ENCODE data around the gene AOC2. TPM values are rescaled to one million over a fixed set of nuclear protein-coding genes. Genes with fewer than 3 reads are reported as not detected.
"Not testable (repeated sequence)": the region's sequence is repeated elsewhere in the genome, so short reads cannot be mapped to it uniquely, and the experiment has no call there.

AOC2 gene
- total RNA-seq, 3 donors from 2014 or later: 0.92 to 2.1 (median 0.96) TPM

DNA sequence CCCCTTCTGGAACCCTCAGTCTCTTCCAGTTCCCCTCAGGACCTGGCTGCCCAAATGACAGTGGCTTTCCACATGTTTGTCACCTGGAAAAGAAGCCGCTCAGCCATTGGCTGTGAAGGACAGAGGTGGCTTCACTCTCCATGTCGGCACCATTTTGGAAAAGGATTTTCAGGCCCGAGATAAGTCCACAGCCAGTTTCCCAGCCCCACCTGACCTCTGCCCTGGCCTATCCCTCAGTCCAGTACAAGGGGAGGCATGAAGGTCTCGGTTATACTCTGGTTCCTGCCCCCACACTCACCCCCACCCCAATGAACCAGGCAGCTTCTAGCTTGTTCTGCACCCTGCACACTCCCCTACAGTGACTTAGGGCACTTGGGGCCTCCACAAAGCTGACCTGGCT, 21.8 kb downstream of the AOC2 start:
- TF ChIP-seq, protein P1, sequence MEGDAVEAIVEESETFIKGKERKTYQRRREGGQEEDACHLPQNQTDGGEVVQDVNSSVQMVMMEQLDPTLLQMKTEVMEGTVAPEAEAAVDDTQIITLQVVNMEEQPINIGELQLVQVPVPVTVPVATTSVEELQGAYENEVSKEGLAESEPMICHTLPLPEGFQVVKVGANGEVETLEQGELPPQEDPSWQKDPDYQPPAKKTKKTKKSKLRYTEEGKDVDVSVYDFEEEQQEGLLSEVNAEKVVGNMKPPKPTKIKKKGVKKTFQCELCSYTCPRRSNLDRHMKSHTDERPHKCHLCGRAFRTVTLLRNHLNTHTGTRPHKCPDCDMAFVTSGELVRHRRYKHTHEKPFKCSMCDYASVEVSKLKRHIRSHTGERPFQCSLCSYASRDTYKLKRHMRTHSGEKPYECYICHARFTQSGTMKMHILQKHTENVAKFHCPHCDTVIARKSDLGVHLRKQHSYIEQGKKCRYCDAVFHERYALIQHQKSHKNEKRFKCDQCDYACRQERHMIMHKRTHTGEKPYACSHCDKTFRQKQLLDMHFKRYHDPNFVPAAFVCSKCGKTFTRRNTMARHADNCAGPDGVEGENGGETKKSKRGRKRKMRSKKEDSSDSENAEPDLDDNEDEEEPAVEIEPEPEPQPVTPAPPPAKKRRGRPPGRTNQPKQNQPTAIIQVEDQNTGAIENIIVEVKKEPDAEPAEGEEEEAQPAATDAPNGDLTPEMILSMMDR (IDR thresholded peaks at IDR 0.05): no peak
- Histone ChIP-seq H3K36me3 (ENCODE audit: low read depth) (no peaks in the 10 kb centered on the region), H3K4me3 (no peak overlapping the region), H3K4me1 (ENCODE audit: low read depth) (no peaks in the 10 kb centered on the region), H3K9me3 (peaks cover 7% of the 10 kb centered on the region)
- intact Hi-C loops (cut with DNase I, micrococcal nuclease): no loop called here
- DNase-seq: no peak
- no peak for ATAC-seq

- DNase-seq: no peak
These were observed 22.5 kb downstream of the AOC2 start for GRCh38 chr17:42866631-42867575.

DNA sequence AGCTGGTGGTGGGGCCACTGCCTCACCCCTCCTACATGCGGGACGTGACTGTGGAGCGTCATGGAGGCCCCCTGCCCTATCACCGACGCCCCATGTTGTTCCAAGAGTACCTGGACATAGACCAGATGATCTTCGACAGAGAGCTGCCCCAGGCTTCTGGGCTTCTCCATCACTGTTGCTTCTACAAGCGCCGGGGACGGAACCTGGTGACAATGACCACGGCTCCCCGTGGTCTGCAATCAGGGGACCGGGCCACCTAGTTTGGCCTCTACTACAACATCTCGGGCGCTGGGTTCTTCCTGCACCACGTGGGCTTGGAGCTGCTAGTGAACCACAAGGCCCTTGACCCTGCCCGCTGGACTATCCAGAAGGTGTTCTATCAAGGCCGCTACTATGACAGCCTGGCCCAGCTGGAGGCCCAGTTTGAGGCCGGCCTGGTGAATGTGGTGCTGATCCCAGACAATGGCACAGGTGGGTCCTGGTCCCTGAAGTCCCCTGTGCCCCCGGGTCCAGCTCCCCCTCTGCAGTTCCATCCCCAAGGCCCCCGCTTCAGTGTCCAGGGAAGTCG, 23.4 kb downstream of the AOC2 start:
- H3K36me3 ChIP-seq (ENCODE audit: low read depth); ATAC-seq; H3K9me3 ChIP-seq; intact Hi-C loops (cut with DNase I, micrococcal nuclease); H3K4me3 ChIP-seq; H3K4me1 ChIP-seq (ENCODE audit: low read depth); DNase-seq: not testable (repeated sequence)

More at GRCh38 chr17:42866631-42867575, 22.5 kb downstream of the AOC2 start:
- peak; percentile 47 for ATAC-seq
- Histone ChIP-seq H3K9me3 (peaks cover 7% of the 10 kb centered on the region), H3K4me1 (ENCODE audit: low read depth) (no peaks in the 10 kb centered on the region), H3K36me3 (ENCODE audit: low read depth) (no peaks in the 10 kb centered on the region), H3K4me3 (no peak overlapping the region)
- intact Hi-C loops (cut with DNase I, micrococcal nuclease): no loop called here
- TF ChIP-seq, protein P1 (IDR thresholded peaks at IDR 0.05): no peak

DNA sequence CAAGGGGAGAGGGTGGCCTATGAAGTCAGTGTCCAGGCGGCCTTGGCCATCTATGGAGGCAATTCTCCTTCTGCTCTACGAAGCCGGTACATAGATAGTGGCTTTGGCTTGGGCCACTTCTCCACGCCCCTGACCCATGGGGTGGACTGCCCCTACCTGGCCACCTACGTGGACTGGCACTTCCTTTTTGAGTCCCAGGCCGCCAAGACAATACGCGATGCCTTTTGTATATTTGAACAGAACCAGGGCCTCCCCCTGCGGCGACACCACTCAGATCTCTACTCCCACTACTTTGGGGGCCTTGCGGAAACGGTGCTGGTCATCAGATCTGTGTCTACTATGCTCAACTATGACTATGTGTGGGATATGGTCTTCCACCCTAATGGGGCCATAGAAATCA, 24.0 kb downstream of the AOC2 start:
- Histone ChIP-seq H3K36me3 (ENCODE audit: low read depth) (no peaks in the 10 kb centered on the region), H3K9me3 (peaks cover 7% of the 10 kb centered on the region), H3K4me1 (ENCODE audit: low read depth) (no peaks in the 10 kb centered on the region), H3K4me3 (no peak overlapping the region)
- intact Hi-C loops (cut with DNase I, micrococcal nuclease): no loop called here
- ATAC-seq (no peak), DNase-seq (no peak)
- TF ChIP-seq, protein P1 (IDR thresholded peaks at IDR 0.05): no peak

DNA sequence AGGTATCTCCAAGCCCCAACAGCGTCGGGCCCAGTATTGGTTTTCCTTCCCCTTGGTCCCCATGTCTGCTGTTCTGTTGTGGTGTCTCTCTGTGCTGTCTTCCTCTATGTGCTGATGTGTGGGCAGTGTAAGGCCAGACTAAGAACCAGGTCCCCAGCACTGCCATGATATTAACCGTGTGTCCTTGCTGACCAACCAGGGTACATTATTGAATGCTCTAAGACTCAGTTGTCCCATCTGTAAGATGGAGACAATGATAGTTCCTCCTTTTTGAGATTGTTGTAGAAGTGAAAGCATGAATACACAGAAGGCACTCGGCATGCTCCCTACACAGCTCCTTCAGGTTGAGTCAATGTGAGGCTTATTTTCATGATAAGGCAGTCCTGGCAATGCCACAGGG, 27.3 kb downstream of the AOC2 start:
- Histone ChIP-seq H3K9me3 (peaks cover 7% of the 10 kb centered on the region), H3K36me3 (ENCODE audit: low read depth) (no peaks in the 10 kb centered on the region), H3K4me1 (ENCODE audit: low read depth) (no peaks in the 10 kb centered on the region), H3K4me3 (no peak overlapping the region)
- ATAC-seq (no peak), DNase-seq (no peak)
- TF ChIP-seq, protein P1 (IDR thresholded peaks at IDR 0.05): no peak
- intact Hi-C loops (cut with DNase I, micrococcal nuclease): no loop called here
